NB4 (cell line): ENCODE measurements around the gene BACE1.

Experiments
- CTCF ChIP-seq: IDR thresholded peaks from one replicate; pipeline ENCODE4 v1.5.1; 2012; ENCODE audit warnings: low read depth, low read length
- MAX ChIP-seq: IDR thresholded peaks from 2 replicates; pipeline ENCODE4 v1.6.1; 2011; ENCODE audit warnings: low read depth, low read length
- MYC ChIP-seq: IDR thresholded peaks from 2 replicates; pipeline ENCODE4 v1.6.1; 2011; ENCODE audit warnings: low read depth, low read length
- POLR2A ChIP-seq: IDR thresholded peaks from 2 replicates; pipeline ENCODE4 v1.6.1; 2011; ENCODE audit warnings: mild to moderate bottlenecking; ENCODE audit not compliant: insufficient read length; ENCODE audit errors: extremely low read depth

GRCh38 chr11:117289795-117290194, 26.3 kb downstream of the BACE1 start:
- TF ChIP-seq CTCF, result no peak
- TF ChIP-seq POLR2A, result no peak
- TF ChIP-seq MAX, result no peak
- no peak for TF ChIP-seq MYC
